ENCODE data around the gene LIMS2.

DNA sequence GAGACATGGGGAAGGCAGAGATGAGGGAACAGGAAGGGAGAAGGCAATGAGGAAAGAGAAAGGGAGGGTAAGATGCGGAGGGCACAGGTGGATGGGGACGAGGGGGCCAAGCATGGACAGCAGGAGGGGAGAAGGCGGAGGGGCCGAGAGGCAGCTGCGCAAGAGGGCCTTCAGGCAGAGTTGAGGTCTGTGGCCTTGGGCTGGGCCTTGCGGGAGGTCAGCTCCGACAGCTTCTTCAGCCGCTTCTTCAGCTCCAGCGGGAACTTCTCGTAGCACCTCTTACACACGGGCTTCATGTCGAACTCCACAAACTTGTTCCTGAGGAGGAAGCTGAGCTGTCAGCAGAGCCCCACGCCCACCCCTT, 36.2 kb downstream of the LIMS2 start:
- TF ChIP-seq, protein P1, sequence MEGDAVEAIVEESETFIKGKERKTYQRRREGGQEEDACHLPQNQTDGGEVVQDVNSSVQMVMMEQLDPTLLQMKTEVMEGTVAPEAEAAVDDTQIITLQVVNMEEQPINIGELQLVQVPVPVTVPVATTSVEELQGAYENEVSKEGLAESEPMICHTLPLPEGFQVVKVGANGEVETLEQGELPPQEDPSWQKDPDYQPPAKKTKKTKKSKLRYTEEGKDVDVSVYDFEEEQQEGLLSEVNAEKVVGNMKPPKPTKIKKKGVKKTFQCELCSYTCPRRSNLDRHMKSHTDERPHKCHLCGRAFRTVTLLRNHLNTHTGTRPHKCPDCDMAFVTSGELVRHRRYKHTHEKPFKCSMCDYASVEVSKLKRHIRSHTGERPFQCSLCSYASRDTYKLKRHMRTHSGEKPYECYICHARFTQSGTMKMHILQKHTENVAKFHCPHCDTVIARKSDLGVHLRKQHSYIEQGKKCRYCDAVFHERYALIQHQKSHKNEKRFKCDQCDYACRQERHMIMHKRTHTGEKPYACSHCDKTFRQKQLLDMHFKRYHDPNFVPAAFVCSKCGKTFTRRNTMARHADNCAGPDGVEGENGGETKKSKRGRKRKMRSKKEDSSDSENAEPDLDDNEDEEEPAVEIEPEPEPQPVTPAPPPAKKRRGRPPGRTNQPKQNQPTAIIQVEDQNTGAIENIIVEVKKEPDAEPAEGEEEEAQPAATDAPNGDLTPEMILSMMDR (IDR thresholded peaks at IDR 0.05; ENCODE audit: low read depth, low read length): no peak
- no peak for TF ChIP-seq EZH2phosphoT487 (IDR thresholded peaks at IDR 0.05; ENCODE audit: low read depth)

Measured in OCI-LY3 (cell line).